Ishikawa (cell line): ENCODE data around the gene LBHD2.

ENCODE experiments used
- CEBPB ChIP-seq: IDR thresholded peaks from 2 replicates; pipeline ENCODE4 v1.6.1; 2012
- CREB1 ChIP-seq: IDR thresholded peaks from 2 replicates; pipeline ENCODE4 v1.6.1; 2012; ENCODE audit warnings: low read depth
- EGR1 ChIP-seq: IDR thresholded peaks from 2 replicates; pipeline ENCODE4 v1.6.1; 2012
- EP300 ChIP-seq: IDR thresholded peaks from 2 replicates; pipeline ENCODE4 v1.6.1; 2012; ENCODE audit warnings: borderline replicate concordance
- FOXM1 ChIP-seq: IDR thresholded peaks from 2 replicates; pipeline ENCODE4 v1.6.1; 2012; ENCODE audit warnings: low read depth, borderline replicate concordance
- MAX ChIP-seq: IDR thresholded peaks from 2 replicates; pipeline ENCODE4 v1.6.1; 2012
- NFIC ChIP-seq: IDR thresholded peaks from 2 replicates; pipeline ENCODE4 v1.6.1; 2012
- RAD21 ChIP-seq: IDR thresholded peaks from 2 replicates; pipeline ENCODE4 v1.6.1; 2012; ENCODE audit warnings: low read depth
- REST ChIP-seq: IDR thresholded peaks from 2 replicates; pipeline ENCODE4 v1.6.1; 2012; ENCODE audit warnings: low read depth, mild to moderate bottlenecking
- TAF1 ChIP-seq: IDR thresholded peaks from 2 replicates; pipeline ENCODE4 v1.6.1; 2012; ENCODE audit warnings: low read depth, mild to moderate bottlenecking
- TCF12 ChIP-seq: IDR thresholded peaks from 2 replicates; pipeline ENCODE4 v1.6.1; 2012; ENCODE audit warnings: low read depth
- TEAD4 ChIP-seq: IDR thresholded peaks from 2 replicates; pipeline ENCODE4 v1.6.1; 2012
- USF1 ChIP-seq: IDR thresholded peaks from 2 replicates; pipeline ENCODE4 v1.6.1; 2012
- YY1 ChIP-seq: IDR thresholded peaks from 2 replicates; pipeline ENCODE4 v1.6.1; 2012; ENCODE audit warnings: low read depth
- ZBTB7A ChIP-seq: IDR thresholded peaks from 2 replicates; pipeline ENCODE4 v1.6.1; 2012; ENCODE audit warnings: low read depth

The LBHD2 gene

GRCh38 chr14:103093856-103094405, 9.9 kb downstream of the LBHD2 start:
- TF ChIP-seq YY1 = no peak
- TF ChIP-seq EGR1 = no peak
- no peak for TF ChIP-seq TEAD4
- no peak for TF ChIP-seq TCF12
- TF ChIP-seq EP300 = no peak

- TF ChIP-seq FOXM1 (no peak), YY1 (no peak), RAD21 (no peak), MAX (no peak), TCF12 (no peak), TEAD4 (no peak), EGR1 (no peak), CEBPB (no peak), NFIC (no peak), REST (no peak), USF1 (no peak), EP300 (no peak), CREB1 (no peak), TAF1 (no peak), ZBTB7A (no peak)
Measured at GRCh38 chr14:103094406-103095209, 10.6 kb downstream of the LBHD2 start, which contains the start of gene EXOC3L4. Gene EXOC3L4 (plus strand): TSS chr14:103094725. CDS start chr14:103100220, 5,495 bp downstream.

GRCh38 chr14:103095210-103095778, 11.3 kb downstream of the LBHD2 start:
- TF ChIP-seq TAF1 = no peak
- no peak for TF ChIP-seq NFIC
- TF ChIP-seq TCF12 = no peak
- no peak for TF ChIP-seq TEAD4
- no peak for TF ChIP-seq CREB1
- no peak for TF ChIP-seq REST
- TF ChIP-seq FOXM1 = no peak

GRCh38 chr14:103096387-103096786, 12.4 kb downstream of the LBHD2 start:
- no peak for TF ChIP-seq TEAD4
- no peak for TF ChIP-seq CREB1
- no peak for TF ChIP-seq RAD21
- no peak for TF ChIP-seq REST
- TF ChIP-seq EP300 = no peak
